ENCODE results near the gene ENTR1. TPM values are rescaled to one million over a fixed set of nuclear protein-coding genes. Genes with fewer than 3 reads are reported as not detected.

ENTR1 gene
- total RNA-seq, 4 donors from 2014 or later: 23.3 to 42.0 (median 33.2) TPM

GRCh38 chr9:136416427-136416826 is 6.0 kb upstream of the ENTR1 start:
- TF ChIP-seq CTCF (IDR thresholded peaks at IDR 0.05; ENCODE audit: low read depth): no peak

- no peak for TF ChIP-seq CTCF (IDR thresholded peaks at IDR 0.05; ENCODE audit: low read depth)
These were observed 2.5 kb upstream of the ENTR1 start for GRCh38 chr9:136412962-136413361.

- TF ChIP-seq CTCF (IDR thresholded peaks at IDR 0.05; ENCODE audit: low read depth): no peak
These were observed 964 bp upstream of the ENTR1 start for GRCh38 chr9:136411378-136411777.

GRCh38 chr9:136409557-136410455 is 608 bp downstream of the ENTR1 start:
- TF ChIP-seq CTCF (IDR thresholded peaks at IDR 0.05; ENCODE audit: low read depth): no peak

GRCh38 chr9:136407911-136408310 is 2.5 kb downstream of the ENTR1 start:
- TF ChIP-seq CTCF (IDR thresholded peaks at IDR 0.05; ENCODE audit: low read depth): no peak

GRCh38 chr9:136405481-136405880 is 4.9 kb downstream of the ENTR1 start:
- TF ChIP-seq CTCF (IDR thresholded peaks at IDR 0.05; ENCODE audit: low read depth): no peak

GRCh38 chr9:136404801-136405136 is 5.6 kb downstream of the ENTR1 start:
- no peak for TF ChIP-seq CTCF (IDR thresholded peaks at IDR 0.05; ENCODE audit: low read depth)
